ENCODE data around the gene ARRDC2.
"Not testable (repeated sequence)": the region's sequence is repeated elsewhere in the genome, so short reads cannot be mapped to it uniquely, and the experiment has no call there.

ARRDC2 gene

DNA sequence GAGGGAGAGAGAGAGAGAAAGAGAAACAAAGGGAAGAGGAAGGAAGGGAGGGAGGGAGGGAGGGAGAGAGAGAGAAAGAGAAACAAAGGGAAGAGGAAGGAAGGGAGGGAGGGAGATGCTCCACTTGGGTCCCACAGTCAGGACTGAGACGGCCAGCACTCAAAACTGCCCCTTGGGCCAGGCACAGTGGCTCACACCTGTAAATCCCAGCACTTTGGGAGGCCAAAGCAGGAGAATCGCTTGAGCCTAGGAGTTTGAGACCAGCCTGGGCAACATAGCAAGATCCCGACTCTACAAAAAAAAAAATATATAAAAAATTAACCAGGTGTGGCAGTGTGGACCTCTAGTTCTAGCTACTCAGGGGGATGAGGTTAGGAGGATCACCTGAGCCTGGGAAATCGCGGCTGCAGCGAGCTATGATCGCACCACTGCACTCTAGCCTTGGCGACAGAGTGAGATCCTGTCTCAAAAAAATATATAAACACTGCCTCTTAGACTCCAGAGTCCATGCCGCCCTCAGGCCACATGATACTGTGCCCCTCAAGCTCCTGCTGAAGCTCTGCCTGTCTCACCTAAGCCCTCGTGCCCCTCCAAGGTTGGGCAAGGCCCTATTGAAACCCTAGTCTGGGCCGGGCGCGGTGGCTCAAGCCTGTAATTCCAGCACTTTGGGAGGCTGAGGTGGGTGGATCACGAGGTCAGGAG, 8.4 kb downstream of the ARRDC2 start:
- no peak for DNase-seq (ENCODE audit: low read depth in 2 of 2, low spot score in 1 of 2)

- DNase-seq (ENCODE audit: low read depth in 2 of 2, low spot score in 1 of 2): no peak
These were observed 9.5 kb downstream of the ARRDC2 start for GRCh38 chr19:18017275-18018083.

GRCh38 chr19:18020212-18021085, 12.5 kb downstream of the ARRDC2 start:
- no peak for DNase-seq (ENCODE audit: low read depth in 2 of 2, low spot score in 1 of 2)

- peak in 1 of 2 donors; percentile 59 for DNase-seq (ENCODE audit: low read depth in 2 of 2, low spot score in 1 of 2)
These were observed 13.3 kb downstream of the ARRDC2 start for GRCh38 chr19:18021121-18021755.

DNA sequence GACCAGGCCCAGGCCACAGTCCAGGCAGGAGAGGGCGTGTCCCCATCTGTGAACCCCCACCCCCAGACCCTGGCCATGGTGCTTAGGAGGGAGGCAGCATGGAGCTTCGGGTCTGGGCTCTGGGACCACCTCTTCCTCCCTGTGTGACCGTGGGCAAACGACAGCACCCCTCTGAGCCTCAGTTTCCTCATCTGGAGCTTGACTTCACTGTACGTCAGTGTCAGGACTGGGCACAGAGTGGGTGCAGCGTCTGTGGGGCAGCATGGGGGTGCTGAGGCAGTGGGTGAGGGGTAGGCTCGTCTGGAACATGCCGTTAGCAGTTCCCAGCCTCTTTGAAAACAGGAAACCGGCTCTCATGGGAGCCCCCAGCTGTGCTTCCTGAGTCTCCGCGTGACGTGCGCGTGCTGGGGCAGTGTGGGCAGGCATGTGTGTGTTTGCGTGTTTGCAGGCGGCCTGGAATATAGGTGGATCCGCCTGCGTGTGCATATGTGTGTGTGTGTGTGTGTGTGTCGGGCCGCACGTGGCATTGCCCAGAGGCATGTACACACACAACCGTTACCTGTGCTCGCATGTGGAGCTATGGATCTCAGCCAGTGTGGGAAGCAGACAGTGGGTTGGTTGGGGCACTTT, 15.8 kb downstream of the ARRDC2 start:
- DNase-seq (ENCODE audit: low read depth in 2 of 2, low spot score in 1 of 2): peak in 1 of 2 donors; percentile 31

DNA sequence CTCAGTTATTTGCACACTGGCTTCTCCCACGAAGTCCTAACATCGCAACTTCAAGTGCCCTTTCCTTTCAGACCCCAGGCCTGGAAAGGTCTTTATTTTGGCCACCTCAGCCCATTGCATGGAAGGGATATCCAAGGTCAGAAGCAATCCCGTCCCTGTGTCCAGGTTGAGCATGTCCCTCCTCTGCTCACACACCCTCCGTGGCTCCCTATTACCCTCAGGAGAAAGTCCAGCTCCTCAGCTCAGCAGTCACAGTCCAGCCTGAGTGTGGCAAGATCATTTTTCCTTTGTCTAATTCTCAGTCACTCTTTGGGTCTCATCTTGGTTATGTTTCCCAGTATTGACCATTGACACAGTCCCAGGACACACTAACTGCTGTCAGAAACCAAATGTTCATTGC, 19.2 kb downstream of the ARRDC2 start:
- DNase-seq (ENCODE audit: low read depth in 2 of 2, low spot score in 1 of 2): no peak

GRCh38 chr19:18029617-18030338, 21.8 kb downstream of the ARRDC2 start:
- no peak for DNase-seq (ENCODE audit: low read depth in 2 of 2, low spot score in 1 of 2)

- not testable (repeated sequence) for DNase-seq (ENCODE audit: low read depth in 2 of 2, low spot score in 1 of 2)
These were observed 23.4 kb downstream of the ARRDC2 start for GRCh38 chr19:18031401-18031800.

GRCh38 chr19:18032102-18032501, 24.1 kb downstream of the ARRDC2 start:
- DNase-seq (ENCODE audit: low read depth in 2 of 2, low spot score in 1 of 2): not testable (repeated sequence)

DNA sequence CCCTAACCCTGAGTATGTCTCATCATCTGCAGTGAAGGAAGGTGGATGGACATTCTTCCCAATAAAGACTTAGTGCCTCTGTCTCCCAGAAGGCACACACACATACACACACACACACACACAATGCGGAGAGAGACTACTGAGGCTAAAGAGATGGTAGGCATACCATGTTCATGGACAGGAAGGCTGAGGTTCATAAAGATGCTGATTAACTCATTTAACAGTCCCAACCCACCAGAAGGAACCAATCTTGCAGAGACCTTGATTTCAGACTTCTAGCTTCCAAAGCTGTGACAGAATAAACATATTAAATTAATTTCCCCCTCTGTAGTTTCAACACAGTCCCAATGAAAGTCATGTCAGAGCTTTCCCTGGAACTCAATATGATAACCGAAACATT, 33.1 kb downstream of the ARRDC2 start:
- no peak for DNase-seq (ENCODE audit: low read depth in 2 of 2, low spot score in 1 of 2)

GRCh38 chr19:18043676-18044075, 35.7 kb downstream of the ARRDC2 start:
- no peak for DNase-seq (ENCODE audit: low read depth in 2 of 2, low spot score in 1 of 2)

DNA sequence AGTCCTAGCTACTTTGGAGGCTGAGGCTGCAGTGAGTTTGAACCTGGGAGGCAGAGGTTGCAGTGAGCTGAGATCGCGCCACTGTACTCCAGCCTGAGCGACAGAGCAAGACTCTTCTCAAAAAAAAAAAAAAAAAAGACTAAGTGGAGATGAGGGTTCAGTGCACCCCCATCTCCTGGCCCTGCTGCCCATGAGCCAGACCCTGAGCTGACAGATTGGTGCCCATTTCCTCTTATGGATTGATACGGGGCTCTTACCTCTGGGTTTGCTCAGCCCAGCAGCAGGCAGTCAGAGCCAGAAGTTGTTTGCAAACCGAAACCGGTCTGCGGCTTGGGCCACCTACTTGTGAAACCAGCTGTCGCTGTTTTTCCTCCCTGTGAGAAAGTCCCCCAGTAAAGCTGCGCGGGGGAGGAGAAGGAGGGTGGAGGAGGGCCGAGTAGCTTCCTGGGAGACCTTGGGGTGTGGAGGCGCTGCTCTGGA, 36.9 kb downstream of the ARRDC2 start:
- DNase-seq (ENCODE audit: low read depth in 2 of 2, low spot score in 1 of 2): peak; percentile 70 to 78

DNA sequence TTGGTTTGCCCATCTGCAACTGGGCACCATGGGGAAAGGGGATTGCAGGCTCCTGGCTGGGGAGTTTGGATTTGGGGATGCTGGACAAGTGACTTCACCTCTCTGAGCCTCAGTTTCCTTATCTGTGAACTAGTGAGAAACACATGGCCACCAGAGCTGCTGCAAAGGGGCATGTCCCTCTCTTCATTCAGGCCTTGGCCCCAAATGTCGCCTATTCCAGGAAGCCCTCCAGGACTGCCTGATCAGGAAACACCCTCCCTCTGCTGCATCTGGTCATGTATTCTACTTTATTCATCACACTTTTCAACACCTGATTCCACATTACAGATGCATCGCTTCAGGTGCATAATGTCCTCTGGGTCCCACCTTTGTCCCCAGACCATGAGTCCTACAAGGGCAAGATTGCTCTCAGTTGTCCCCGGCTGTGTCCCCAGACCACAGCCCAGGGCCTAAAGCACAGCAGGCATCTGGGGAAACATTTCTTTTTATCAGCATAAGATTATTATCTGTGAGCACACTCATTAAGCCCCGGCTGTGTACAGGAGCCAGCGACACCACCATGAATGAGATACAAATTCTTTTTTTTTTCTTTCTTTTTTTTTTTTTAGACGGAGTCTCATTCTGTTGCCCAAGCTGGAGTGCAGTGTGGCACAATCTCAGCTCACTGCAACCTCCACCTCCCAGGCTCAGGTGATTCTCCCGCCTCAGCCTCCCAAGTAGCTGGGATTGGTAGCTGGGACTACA, 37.5 kb downstream of the ARRDC2 start:
- DNase-seq (ENCODE audit: low read depth in 2 of 2, low spot score in 1 of 2): no peak

GRCh38 chr19:18046059-18046718, 38.2 kb downstream of the ARRDC2 start:
- no peak for DNase-seq (ENCODE audit: low read depth in 2 of 2, low spot score in 1 of 2)

GRCh38 chr19:18049385-18049784, 41.4 kb downstream of the ARRDC2 start:
- no peak for DNase-seq (ENCODE audit: low read depth in 2 of 2, low spot score in 1 of 2)

DNA sequence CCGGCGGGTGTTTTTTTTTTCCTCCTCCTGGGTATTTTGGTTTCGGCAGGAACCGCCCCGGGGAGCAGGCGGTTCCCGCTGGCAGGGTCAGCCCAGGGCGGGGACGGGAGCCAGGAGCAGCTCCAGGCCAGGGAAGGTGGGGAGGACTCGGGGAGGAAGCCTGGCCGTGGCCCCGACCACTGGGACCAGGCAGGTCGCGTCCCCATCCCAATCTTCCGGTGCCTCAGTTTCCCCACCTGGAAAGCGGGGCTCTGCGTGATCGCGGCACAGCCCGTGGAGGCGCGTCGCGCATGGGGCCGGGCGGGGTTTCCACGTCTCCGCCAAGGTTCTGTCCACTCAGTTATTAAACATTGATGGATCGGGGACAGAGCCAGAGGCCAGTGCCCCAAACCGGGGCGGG, 43.9 kb downstream of the ARRDC2 start:
- no peak for DNase-seq (ENCODE audit: low read depth in 2 of 2, low spot score in 1 of 2)

- DNase-seq (ENCODE audit: low read depth in 2 of 2, low spot score in 1 of 2): no peak
These were observed 45.7 kb downstream of the ARRDC2 start for GRCh38 chr19:18053576-18054219.

- DNase-seq (ENCODE audit: low read depth in 2 of 2, low spot score in 1 of 2): no peak
These were observed 48.0 kb downstream of the ARRDC2 start for GRCh38 chr19:18055967-18056366.
